Measurements from ENCODE around the gene CDH11.

The CDH11 gene

GRCh38 chr16:65104471-65104870 lies 17.4 kb downstream of the CDH11 start:
- Mint-ChIP-seq H3K4me1 (no peaks in the 10 kb centered on the region), H3K27me3 (no peaks in the 10 kb centered on the region), H3K9me3 (peaks cover 17% of the 10 kb centered on the region), H3K4me3 (no peak overlapping the region), H3K36me3 (ENCODE audit: low read depth) (no peaks in the 10 kb centered on the region), H3K27ac (no peak overlapping the region)
- DNase-seq, result no peak
- ATAC-seq, result no peak

GRCh38 chr16:65102326-65102725 lies 19.5 kb downstream of the CDH11 start:
- no peak overlapping the region for H3K4me3 Mint-ChIP-seq
- ATAC-seq, result no peak
- H3K27ac Mint-ChIP-seq, result no peak overlapping the region

GRCh38 chr16:65101009-65101408 lies 20.9 kb downstream of the CDH11 start:
- no peak for DNase-seq
- H3K4me3 Mint-ChIP-seq, result no peak overlapping the region

More at GRCh38 chr16:65102326-65102725, 19.5 kb downstream of the CDH11 start:
- Mint-ChIP-seq H3K9me3 (peaks cover 24% of the 10 kb centered on the region), H3K36me3 (ENCODE audit: low read depth) (no peaks in the 10 kb centered on the region), H3K4me1 (no peaks in the 10 kb centered on the region), H3K27me3 (no peaks in the 10 kb centered on the region)
- DNase-seq, result no peak

GRCh38 chr16:65099607-65100006 lies 22.3 kb downstream of the CDH11 start:
- Mint-ChIP-seq H3K27me3 (no peaks in the 10 kb centered on the region), H3K27ac (no peak overlapping the region), H3K4me1 (no peaks in the 10 kb centered on the region), H3K9me3 (peaks cover 24% of the 10 kb centered on the region), H3K4me3 (no peak overlapping the region), H3K36me3 (ENCODE audit: low read depth) (no peaks in the 10 kb centered on the region)
- no peak for ATAC-seq
- DNase-seq, result no peak

More at GRCh38 chr16:65101009-65101408, 20.9 kb downstream of the CDH11 start:
- peaks cover 24% of the 10 kb centered on the region for H3K9me3 Mint-ChIP-seq
- no peak overlapping the region for H3K27ac Mint-ChIP-seq
- no peaks in the 10 kb centered on the region for H3K27me3 Mint-ChIP-seq
- no peaks in the 10 kb centered on the region for H3K4me1 Mint-ChIP-seq
- no peak for ATAC-seq
- H3K36me3 Mint-ChIP-seq (ENCODE audit: low read depth), result no peaks in the 10 kb centered on the region

GRCh38 chr16:65098916-65099315 lies 22.9 kb downstream of the CDH11 start:
- Mint-ChIP-seq H3K27ac (no peak overlapping the region), H3K4me3 (no peak overlapping the region), H3K9me3 (peaks cover 24% of the 10 kb centered on the region), H3K4me1 (no peaks in the 10 kb centered on the region), H3K36me3 (ENCODE audit: low read depth) (no peaks in the 10 kb centered on the region), H3K27me3 (no peaks in the 10 kb centered on the region)
- DNase-seq (no peak), ATAC-seq (no peak)

- Mint-ChIP-seq H3K4me3 (no peak overlapping the region), H3K27me3 (no peaks in the 10 kb centered on the region), H3K4me1 (no peaks in the 10 kb centered on the region), H3K9me3 (peaks cover 24% of the 10 kb centered on the region), H3K36me3 (ENCODE audit: low read depth) (no peaks in the 10 kb centered on the region), H3K27ac (no peak overlapping the region)
- ATAC-seq, result no peak
- DNase-seq, result no peak
Measured at GRCh38 chr16:65097296-65097695, 24.6 kb downstream of the CDH11 start.

GRCh38 chr16:65095906-65096305 lies 26.0 kb downstream of the CDH11 start:
- no peak for ATAC-seq
- H3K36me3 Mint-ChIP-seq (ENCODE audit: low read depth), result no peaks in the 10 kb centered on the region
- H3K27me3 Mint-ChIP-seq, result no peaks in the 10 kb centered on the region

GRCh38 chr16:65095090-65095728 lies 26.7 kb downstream of the CDH11 start:
- H3K9me3 Mint-ChIP-seq, result peaks cover 14% of the 10 kb centered on the region
- H3K27ac Mint-ChIP-seq, result no peak overlapping the region
- ATAC-seq (no peak), DNase-seq (no peak)
- H3K27me3 Mint-ChIP-seq, result no peaks in the 10 kb centered on the region
- no peak overlapping the region for H3K4me3 Mint-ChIP-seq
- no peaks in the 10 kb centered on the region for H3K36me3 Mint-ChIP-seq (ENCODE audit: low read depth)
- no peaks in the 10 kb centered on the region for H3K4me1 Mint-ChIP-seq

More at GRCh38 chr16:65095906-65096305, 26.0 kb downstream of the CDH11 start:
- Mint-ChIP-seq H3K27ac (no peak overlapping the region), H3K4me1 (no peaks in the 10 kb centered on the region), H3K9me3 (peaks cover 15% of the 10 kb centered on the region), H3K4me3 (no peak overlapping the region)
- no peak for DNase-seq

- Mint-ChIP-seq H3K4me1 (no peaks in the 10 kb centered on the region), H3K27me3 (no peaks in the 10 kb centered on the region), H3K36me3 (ENCODE audit: low read depth) (no peaks in the 10 kb centered on the region), H3K9me3 (peaks cover 2% of the 10 kb centered on the region), H3K4me3 (no peak overlapping the region), H3K27ac (no peak overlapping the region)
- ATAC-seq (no peak), DNase-seq (no peak)
Measured at GRCh38 chr16:65094009-65094408, 27.9 kb downstream of the CDH11 start.

- ATAC-seq, result no peak
- H3K36me3 Mint-ChIP-seq (ENCODE audit: low read depth), result no peaks in the 10 kb centered on the region
- no peaks in the 10 kb centered on the region for H3K4me1 Mint-ChIP-seq
- no peak for DNase-seq
- no peaks in the 10 kb centered on the region for H3K27me3 Mint-ChIP-seq
- H3K4me3 Mint-ChIP-seq, result no peak overlapping the region
- no peak overlapping the region for H3K27ac Mint-ChIP-seq
- H3K9me3 Mint-ChIP-seq, result peaks cover 11% of the 10 kb centered on the region
Measured at GRCh38 chr16:65083164-65083857, 38.6 kb downstream of the CDH11 start.

- Mint-ChIP-seq H3K27me3 (no peaks in the 10 kb centered on the region), H3K4me3 (no peak overlapping the region), H3K4me1 (no peaks in the 10 kb centered on the region), H3K36me3 (ENCODE audit: low read depth) (no peaks in the 10 kb centered on the region), H3K27ac (no peak overlapping the region), H3K9me3 (peaks cover 11% of the 10 kb centered on the region)
- ATAC-seq (no peak), DNase-seq (no peak)
Measured at GRCh38 chr16:65079549-65079948, 42.3 kb downstream of the CDH11 start.

GRCh38 chr16:65077181-65077580 lies 44.7 kb downstream of the CDH11 start:
- H3K9me3 Mint-ChIP-seq, result peaks cover 11% of the 10 kb centered on the region
- H3K27me3 Mint-ChIP-seq, result no peaks in the 10 kb centered on the region
- H3K27ac Mint-ChIP-seq, result no peak overlapping the region
- H3K4me1 Mint-ChIP-seq, result no peaks in the 10 kb centered on the region
- ATAC-seq, result no peak
- H3K36me3 Mint-ChIP-seq (ENCODE audit: low read depth), result no peaks in the 10 kb centered on the region
- no peak overlapping the region for H3K4me3 Mint-ChIP-seq
- no peak for DNase-seq

GRCh38 chr16:65075877-65076276 lies 46.0 kb downstream of the CDH11 start:
- peaks cover 8% of the 10 kb centered on the region for H3K9me3 Mint-ChIP-seq
- H3K4me1 Mint-ChIP-seq, result no peaks in the 10 kb centered on the region
- ATAC-seq (no peak), DNase-seq (no peak)
- no peak overlapping the region for H3K4me3 Mint-ChIP-seq
- H3K27ac Mint-ChIP-seq, result no peak overlapping the region
- no peaks in the 10 kb centered on the region for H3K27me3 Mint-ChIP-seq
- H3K36me3 Mint-ChIP-seq (ENCODE audit: low read depth), result no peaks in the 10 kb centered on the region

- DNase-seq, result no peak
- Mint-ChIP-seq H3K4me3 (no peak overlapping the region), H3K9me3 (no peaks in the 10 kb centered on the region), H3K4me1 (no peaks in the 10 kb centered on the region), H3K27ac (no peak overlapping the region), H3K36me3 (ENCODE audit: low read depth) (no peaks in the 10 kb centered on the region), H3K27me3 (no peaks in the 10 kb centered on the region)
- no peak for ATAC-seq
Measured at GRCh38 chr16:65071433-65072311, 50.2 kb downstream of the CDH11 start.

Measured in activated naive CD8-positive, alpha-beta T cell treated with anti-CD3 and anti-CD28 coated beads, Interleukin-2, amount 50 U/mL, for 24 hours (primary cell).